Activated T-cell treated with anti-CD3 and anti-CD28 coated beads, Interleukin-2, amount 50 U/mL, for 4 hours (primary cell): ENCODE data around the gene TRIP10. TPM values are rescaled to one million over a fixed set of nuclear protein-coding genes. Genes with fewer than 3 reads are reported as not detected.
"Not testable (repeated sequence)": the region's sequence is repeated elsewhere in the genome, so short reads cannot be mapped to it uniquely, and the experiment has no call there.

Experiments
- ATAC-seq, 2 donors: fragments of 200-7000 bp; cut with Tn5 transposase; one replicate each; pipeline ENCODE4 v1.10.0; 2021
- DNase-seq: peaks from one replicate; pipeline ENCODE4 v3.0.0-alpha.2; 2020
- H3K27me3 Mint-ChIP-seq: one replicate; pipeline ENCODE4 v1.8.0; 2021; ENCODE audit warnings: low read depth, mixed read lengths
- H3K36me3 Mint-ChIP-seq: one replicate; pipeline ENCODE4 v1.8.0; 2022; ENCODE audit warnings: mixed read lengths; ENCODE audit not compliant: insufficient read depth
- H3K4me1 Mint-ChIP-seq: one replicate; pipeline ENCODE4 v1.8.0; 2021; ENCODE audit warnings: low read depth, mixed read lengths
- H3K4me3 Mint-ChIP-seq: one replicate; pipeline ENCODE4 v1.8.0; 2021; ENCODE audit warnings: mild to moderate bottlenecking, moderate library complexity, mixed read lengths
- H3K9me3 Mint-ChIP-seq: one replicate; pipeline ENCODE4 v1.8.0; 2021; ENCODE audit warnings: mixed read lengths
- total RNA-seq, 3 donors: library from RNA; stranded (reverse); gene quantifications; one replicate each; pipeline ENCODE4 v1.2.1, GENCODE V29; 2021

The TRIP10 gene
- total RNA-seq, 3 donors from 2014 or later: 31.8 to 40.2 (median 37.4) TPM

- peaks cover 37% of the 10 kb centered on the region for H3K27me3 Mint-ChIP-seq
- no peaks in the 10 kb centered on the region for H3K36me3 Mint-ChIP-seq
- H3K4me3 Mint-ChIP-seq: no peak overlapping the region
- H3K9me3 Mint-ChIP-seq: no peaks in the 10 kb centered on the region
- no peak for DNase-seq
- no peak for ATAC-seq
- H3K4me1 Mint-ChIP-seq: peaks cover 10% of the 10 kb centered on the region
Observed at GRCh38 chr19:6707011-6707657, 32.3 kb upstream of the TRIP10 start.

DNA sequence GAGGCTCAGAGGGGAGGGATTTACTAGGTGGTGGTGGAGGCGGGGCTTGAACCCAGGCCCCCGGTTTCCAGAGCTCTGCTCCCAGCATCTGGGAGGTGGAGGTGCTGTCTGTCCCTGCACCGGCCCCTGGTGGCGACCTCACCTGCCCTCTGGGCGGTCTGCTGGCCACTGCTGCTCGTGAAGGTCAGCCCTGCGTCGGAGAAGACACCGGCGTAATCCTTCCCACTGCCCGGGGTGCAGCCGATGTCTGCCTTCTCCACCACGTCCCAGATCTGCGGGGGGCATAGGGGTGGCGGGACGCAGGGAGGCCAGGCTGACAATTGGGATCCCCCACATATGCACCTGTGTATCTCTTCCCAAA, 31.8 kb upstream of the TRIP10 start:
- DNase-seq (no peak), ATAC-seq (no peak)
- H3K4me3 Mint-ChIP-seq: no peak overlapping the region
- peaks cover 40% of the 10 kb centered on the region for H3K27me3 Mint-ChIP-seq
- H3K4me1 Mint-ChIP-seq: peaks cover 10% of the 10 kb centered on the region
- H3K9me3 Mint-ChIP-seq: no peaks in the 10 kb centered on the region
- no peaks in the 10 kb centered on the region for H3K36me3 Mint-ChIP-seq

GRCh38 chr19:6708346-6708745, 31.1 kb upstream of the TRIP10 start:
- Mint-ChIP-seq H3K27me3 (peaks cover 40% of the 10 kb centered on the region), H3K36me3 (no peaks in the 10 kb centered on the region), H3K9me3 (no peaks in the 10 kb centered on the region), H3K4me3 (no peak overlapping the region), H3K4me1 (peaks cover 10% of the 10 kb centered on the region)
- no peak for ATAC-seq
- DNase-seq: no peak

- H3K9me3 Mint-ChIP-seq, DNase-seq, H3K36me3 Mint-ChIP-seq, H3K4me1 Mint-ChIP-seq, ATAC-seq, H3K4me3 Mint-ChIP-seq: not testable (repeated sequence)
- peaks cover 40% of the 10 kb centered on the region for H3K27me3 Mint-ChIP-seq
Observed at GRCh38 chr19:6708913-6709312, 30.6 kb upstream of the TRIP10 start.

GRCh38 chr19:6709549-6709948, 29.9 kb upstream of the TRIP10 start:
- ATAC-seq: no peak
- H3K4me3 Mint-ChIP-seq: no peak overlapping the region
- no peaks in the 10 kb centered on the region for H3K36me3 Mint-ChIP-seq

DNA sequence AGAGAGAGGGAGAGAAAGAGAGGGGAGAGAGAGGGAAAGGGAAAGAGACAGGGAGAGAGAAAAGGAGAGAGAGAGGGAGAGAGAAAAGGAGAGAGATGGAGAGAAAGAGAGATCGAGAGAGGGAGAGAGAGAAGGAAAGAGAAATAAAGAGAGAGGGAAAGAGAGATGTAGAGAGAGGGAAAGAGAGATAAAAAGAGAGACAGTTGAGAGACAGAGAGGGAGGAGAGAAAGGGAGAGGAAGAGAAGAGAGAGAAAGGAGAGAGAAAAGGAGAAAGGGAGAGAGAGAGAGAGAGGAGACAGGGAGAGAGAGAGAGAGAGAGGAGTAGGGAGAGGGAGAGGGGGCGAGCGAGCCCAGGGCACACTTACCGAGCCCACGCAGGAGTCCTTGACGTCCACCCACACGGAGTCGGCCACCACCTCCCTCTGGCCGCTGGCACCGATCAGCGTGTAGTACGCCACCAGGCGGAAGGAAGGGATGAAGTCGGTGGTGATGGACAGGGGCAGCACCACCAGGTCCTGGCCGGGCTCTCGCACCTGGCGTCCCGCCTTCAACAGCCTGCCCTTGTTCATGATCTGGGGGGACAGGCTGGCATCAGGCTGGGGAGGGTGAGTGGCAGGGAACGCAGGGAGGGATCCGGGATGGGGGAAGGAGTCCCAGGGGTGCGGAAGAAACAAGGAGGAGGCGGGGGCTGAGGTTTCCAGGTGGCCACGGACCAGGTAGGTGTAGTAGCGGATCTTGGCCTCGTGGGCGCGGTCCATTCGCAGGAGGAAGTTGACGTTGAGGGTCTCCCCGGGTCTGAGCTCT, 29.0 kb upstream of the TRIP10 start:
- H3K36me3 Mint-ChIP-seq: no peaks in the 10 kb centered on the region
- H3K27me3 Mint-ChIP-seq: peaks cover 40% of the 10 kb centered on the region
- H3K4me1 Mint-ChIP-seq: peaks cover 10% of the 10 kb centered on the region
- H3K4me3 Mint-ChIP-seq: peak overlapping the region; percentile 10
- no peaks in the 10 kb centered on the region for H3K9me3 Mint-ChIP-seq
- peak; percentile 32 to 61 for ATAC-seq
- DNase-seq: no peak

More at GRCh38 chr19:6709549-6709948, 29.9 kb upstream of the TRIP10 start:
- peaks cover 10% of the 10 kb centered on the region for H3K4me1 Mint-ChIP-seq
- peaks cover 40% of the 10 kb centered on the region for H3K27me3 Mint-ChIP-seq
- DNase-seq: no peak
- H3K9me3 Mint-ChIP-seq: no peaks in the 10 kb centered on the region

- Mint-ChIP-seq H3K36me3 (no peaks in the 10 kb centered on the region), H3K4me1 (peaks cover 10% of the 10 kb centered on the region), H3K27me3 (peaks cover 40% of the 10 kb centered on the region), H3K4me3 (no peak overlapping the region), H3K9me3 (no peaks in the 10 kb centered on the region)
- ATAC-seq (no peak), DNase-seq (no peak)
Observed at GRCh38 chr19:6711078-6711361, 28.5 kb upstream of the TRIP10 start.

DNA sequence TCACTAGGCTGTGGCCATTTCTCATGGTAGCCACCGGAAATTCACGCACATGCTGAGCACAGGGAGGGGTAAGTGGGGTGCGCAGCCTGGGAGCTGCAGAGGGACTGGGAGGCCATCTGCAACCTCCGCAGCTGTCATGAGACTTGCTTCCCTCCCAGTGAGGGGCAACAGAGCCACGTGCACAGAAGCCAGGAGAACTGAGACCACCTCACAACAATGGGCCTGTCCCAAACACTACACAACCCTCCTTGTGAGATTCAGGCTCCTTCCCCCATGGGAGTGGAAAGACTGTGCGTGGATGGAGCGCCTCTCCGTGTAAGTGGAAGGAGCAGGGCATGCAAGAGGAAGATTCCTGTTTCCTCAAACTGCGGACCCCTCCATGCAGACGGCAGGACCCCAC, 27.9 kb upstream of the TRIP10 start:
- Mint-ChIP-seq H3K36me3 (no peaks in the 10 kb centered on the region), H3K27me3 (peaks cover 40% of the 10 kb centered on the region), H3K4me3 (no peak overlapping the region), H3K9me3 (no peaks in the 10 kb centered on the region), H3K4me1 (peaks cover 10% of the 10 kb centered on the region)
- ATAC-seq (no peak), DNase-seq (no peak)

- Mint-ChIP-seq H3K36me3 (no peaks in the 10 kb centered on the region), H3K27me3 (peaks cover 40% of the 10 kb centered on the region), H3K4me1 (peaks cover 10% of the 10 kb centered on the region), H3K9me3 (no peaks in the 10 kb centered on the region), H3K4me3 (no peak overlapping the region)
- no peak for ATAC-seq
- no peak for DNase-seq
Observed at GRCh38 chr19:6712231-6712630, 27.2 kb upstream of the TRIP10 start.

DNA sequence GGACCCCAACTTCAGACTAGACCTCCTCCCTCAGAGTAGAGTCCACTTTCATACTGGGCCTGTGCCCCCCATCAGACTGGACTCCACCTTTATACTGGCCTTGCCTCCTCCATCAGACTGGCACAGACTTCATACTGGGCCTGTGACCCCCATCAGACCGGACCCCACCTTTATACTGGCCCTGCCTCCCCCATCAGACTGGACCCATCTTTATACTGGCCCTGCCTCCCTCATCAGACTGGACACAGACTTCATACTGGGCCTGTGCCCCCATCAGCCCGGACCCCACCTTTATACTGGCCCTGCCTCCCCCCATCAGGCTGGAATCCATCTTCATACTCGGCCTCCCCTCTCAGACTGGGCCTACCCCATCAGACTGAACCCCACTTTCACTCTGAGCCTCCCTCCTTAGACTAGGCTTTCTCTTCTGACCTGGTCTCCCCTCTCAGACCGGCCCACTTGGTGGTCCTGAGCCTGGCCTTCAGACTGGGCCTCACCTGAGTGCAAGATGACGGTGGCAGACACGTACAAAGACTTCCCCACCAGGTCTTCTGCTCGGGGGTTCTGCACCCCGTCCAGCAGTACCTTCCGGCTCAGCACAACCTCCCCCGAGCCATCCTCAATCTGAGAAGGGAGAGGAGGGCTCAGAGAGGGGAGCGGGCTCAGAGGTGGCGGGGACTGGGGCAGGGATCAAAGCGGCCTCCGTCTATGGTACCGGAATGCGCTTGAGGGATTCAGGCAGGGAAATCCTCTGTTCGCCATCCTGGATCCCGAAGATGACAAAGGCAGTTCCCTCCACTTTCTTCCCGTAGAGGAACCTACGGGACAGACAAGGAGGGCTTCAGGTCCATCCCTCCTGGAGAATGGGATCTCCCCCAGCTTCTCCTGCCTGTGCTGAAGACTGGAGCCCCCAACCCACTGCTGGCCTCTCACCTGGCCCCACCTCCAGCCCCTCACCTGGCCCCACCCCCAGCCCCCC, 26.5 kb upstream of the TRIP10 start:
- DNase-seq (no peak), ATAC-seq (no peak)
- no peak overlapping the region for H3K4me3 Mint-ChIP-seq
- no peaks in the 10 kb centered on the region for H3K9me3 Mint-ChIP-seq
- H3K36me3 Mint-ChIP-seq: no peaks in the 10 kb centered on the region
- peaks cover 36% of the 10 kb centered on the region for H3K27me3 Mint-ChIP-seq
- H3K4me1 Mint-ChIP-seq: peaks cover 10% of the 10 kb centered on the region

DNA sequence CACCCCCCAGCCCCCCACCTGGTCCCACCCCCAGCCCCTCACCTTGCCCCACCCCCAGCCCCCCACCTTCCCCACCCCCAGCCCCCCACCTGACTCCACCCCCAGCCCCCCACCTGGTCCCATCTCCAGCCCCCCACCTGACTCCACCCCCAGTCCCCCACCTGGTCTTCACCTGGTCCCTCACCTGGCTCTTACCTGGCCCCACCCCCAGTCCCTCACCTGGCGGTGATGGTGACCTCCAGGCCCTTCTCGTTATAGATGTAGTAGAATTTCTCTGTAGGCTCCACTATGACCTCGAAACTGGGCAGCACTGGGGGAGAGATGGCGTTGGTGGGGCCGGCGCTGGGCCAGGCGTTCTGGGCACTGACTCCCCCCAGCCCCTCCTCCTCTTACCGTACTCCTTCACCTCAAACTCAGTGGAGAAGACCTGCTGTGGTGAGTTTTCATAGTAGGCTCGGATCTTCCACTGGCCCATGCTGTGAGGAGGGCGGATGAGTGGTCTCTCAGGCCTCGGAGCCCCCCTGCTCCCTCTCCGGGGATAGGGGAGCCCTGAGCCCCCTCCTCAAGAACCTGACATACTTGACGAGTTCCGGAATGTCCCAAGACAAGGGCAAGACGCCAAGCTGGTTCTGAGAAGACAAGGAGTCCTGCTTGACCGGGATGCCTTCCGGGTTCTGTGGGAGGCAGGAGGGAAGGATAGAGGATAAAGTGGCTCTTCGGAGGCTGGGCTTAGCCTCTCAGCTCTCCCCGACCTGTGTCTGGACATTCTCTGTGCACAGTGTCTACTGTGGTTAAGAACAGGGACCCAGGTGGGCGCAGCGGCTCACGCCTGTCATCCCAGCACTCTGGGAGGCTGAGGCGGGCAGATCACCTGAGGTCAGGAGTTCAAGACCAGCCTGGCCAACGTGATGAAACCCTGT, 25.4 kb upstream of the TRIP10 start:
- peaks cover 10% of the 10 kb centered on the region for H3K4me1 Mint-ChIP-seq
- H3K27me3 Mint-ChIP-seq: peaks cover 27% of the 10 kb centered on the region
- DNase-seq (no peak), ATAC-seq (no peak)
- H3K36me3 Mint-ChIP-seq: no peaks in the 10 kb centered on the region
- H3K4me3 Mint-ChIP-seq: no peak overlapping the region
- no peaks in the 10 kb centered on the region for H3K9me3 Mint-ChIP-seq

GRCh38 chr19:6714749-6715555, 24.5 kb upstream of the TRIP10 start:
- Mint-ChIP-seq H3K4me3 (no peak overlapping the region), H3K36me3 (no peaks in the 10 kb centered on the region), H3K27me3 (peaks cover 19% of the 10 kb centered on the region), H3K4me1 (peaks cover 10% of the 10 kb centered on the region), H3K9me3 (no peaks in the 10 kb centered on the region)
- no peak for DNase-seq
- no peak for ATAC-seq

- H3K4me1 Mint-ChIP-seq: peaks cover 3% of the 10 kb centered on the region
- no peaks in the 10 kb centered on the region for H3K36me3 Mint-ChIP-seq
- H3K27me3 Mint-ChIP-seq: peaks cover 4% of the 10 kb centered on the region
- no peak for DNase-seq
- H3K9me3 Mint-ChIP-seq: no peaks in the 10 kb centered on the region
- ATAC-seq: no peak
- no peak overlapping the region for H3K4me3 Mint-ChIP-seq
Observed at GRCh38 chr19:6716610-6716970, 22.9 kb upstream of the TRIP10 start.
